Fibroblast of lung (primary cell): Measurements from ENCODE around the gene PAX7. TPM values are rescaled to one million over a fixed set of nuclear protein-coding genes. Genes with fewer than 3 reads are reported as not detected.

Experiments used
- DNase-seq, 2 donors: peaks; one replicate each; pipeline versions ENCODE4 v3.0.0 to v3.0.0-alpha.2; 2010; ENCODE audit warnings: low read depth in 2 of 2
- H2AFZ ChIP-seq: 2 replicates; pipeline ENCODE4 v1.5.1; 2012; ENCODE audit warnings: low read length, control low read depth, inconsistent platforms
- H3K27ac ChIP-seq: 2 replicates; pipeline ENCODE4 v1.5.1; 2011; ENCODE audit warnings: low read length, control low read depth; ENCODE audit not compliant: insufficient read depth
- H3K27me3 ChIP-seq: 2 replicates; pipeline ENCODE4 v1.5.1; 2011; ENCODE audit warnings: mild to moderate bottlenecking, low read length; ENCODE audit not compliant: control insufficient read depth, insufficient read depth
- H3K36me3 ChIP-seq: 2 replicates; pipeline ENCODE4 v1.5.1; 2011; ENCODE audit warnings: low read length; ENCODE audit not compliant: control insufficient read depth, insufficient read depth
- H3K4me1 ChIP-seq: 2 replicates; pipeline ENCODE4 v1.5.1; 2011; ENCODE audit warnings: low read length; ENCODE audit not compliant: control insufficient read depth, insufficient read depth; ENCODE audit errors: extremely low read depth
- H3K4me2 ChIP-seq: 2 replicates; pipeline ENCODE4 v1.5.1; 2011; ENCODE audit warnings: low read length, control low read depth; ENCODE audit not compliant: insufficient read depth; ENCODE audit errors: extremely low read depth
- H3K4me3 ChIP-seq, 4 experiments: fragments of 200-600 bp in 1 of 4; sonication (generic) in 1 of 4; replicated peaks in 1 of 4; 2 replicates each; pipeline ENCODE4 v1.5.1; 2011 to 2016; ENCODE audit warnings: low read length in 4 of 4, low read depth in 3 of 4, mild to moderate bottlenecking in 3 of 4, control low read depth in 2 of 4, inconsistent platforms in 1 of 4, mixed read lengths in 1 of 4; ENCODE audit not compliant: insufficient read depth in 1 of 4; ENCODE audit errors: control extremely low read depth in 1 of 4
- H3K79me2 ChIP-seq: 2 replicates; pipeline ENCODE4 v1.5.1; 2012; ENCODE audit warnings: mild to moderate bottlenecking, low read length, inconsistent platforms; ENCODE audit not compliant: control insufficient read depth, insufficient read depth
- H3K9ac ChIP-seq: 2 replicates; pipeline ENCODE4 v1.5.1; 2011; ENCODE audit warnings: mild to moderate bottlenecking, low read length, control low read depth; ENCODE audit not compliant: insufficient read depth
- H3K9me3 ChIP-seq: 2 replicates; pipeline ENCODE4 v1.5.1; 2012; ENCODE audit warnings: low read depth, low read length; ENCODE audit not compliant: control insufficient read depth, insufficient read depth
- H4K20me1 ChIP-seq: 2 replicates; pipeline ENCODE4 v1.5.1; 2011; ENCODE audit warnings: low read length; ENCODE audit not compliant: control insufficient read depth, insufficient read depth; ENCODE audit errors: extremely low read depth
- CTCF ChIP-seq, 2 donors: IDR thresholded peaks in 1 of 2; conservative IDR thresholded peaks in 1 of 2; 1 replicate in 1 of 2; 2 replicates in 1 of 2; pipeline ENCODE4 v1.5.1; 2011 to 2012; ENCODE audit warnings: low read length in 2 of 2, control low read depth in 1 of 2, inconsistent platforms in 1 of 2, low read depth in 1 of 2, mild to moderate bottlenecking in 1 of 2
- EZH2 ChIP-seq: IDR thresholded peaks from 2 replicates; pipeline ENCODE4 v1.5.1; 2012; ENCODE audit warnings: low read length, control low read depth, mild to moderate bottlenecking; ENCODE audit errors: missing control alignments
- polyA plus RNA-seq, 2 donors: library from polyadenylated mRNA; depleted of rRNA in 1 of 2; stranded (reverse) in 1 of 2; unstranded in 1 of 2; fragments of >200 nt; gene quantifications; 2 replicates each; pipeline ENCODE4 v1.2.1, GENCODE V29; 2011 to 2012; ENCODE audit warnings: missing spikeins in 1 of 2
- total RNA-seq: library from RNA; depleted of rRNA; stranded (reverse); fragments of >200 nt; gene quantifications from 2 replicates; pipeline ENCODE4 v1.2.1, GENCODE V29; 2014

PAX7 gene
- total and polyA plus RNA-seq, 2 donors (not counting 1 experiment from before 2014, with no cell fraction given), result not detected

- Histone ChIP-seq H3K9ac (no peak overlapping the region), H3K27ac (no peak overlapping the region), H3K4me2 (no peak overlapping the region), H4K20me1 (no peaks in the 10 kb centered on the region), H2AFZ (no peak overlapping the region), H3K4me3 (no peak overlapping the region), H3K79me2 (no peaks in the 10 kb centered on the region), H3K4me1 (no peaks in the 10 kb centered on the region), H3K9me3 (no peaks in the 10 kb centered on the region), H3K36me3 (no peaks in the 10 kb centered on the region), H3K27me3 (no peaks in the 10 kb centered on the region)
- TF ChIP-seq EZH2, result no peak
- no peak for TF ChIP-seq CTCF (conservative IDR thresholded peaks at IDR 0.05 in 1 of 2, IDR thresholded peaks at IDR 0.05 in 1 of 2; ENCODE audit: low read depth in 1 of 2, low read length in 2 of 2)
- DNase-seq, result no peak
Observed at GRCh38 chr1:18705811-18706210, 75.2 kb downstream of the PAX7 start.

- H3K36me3 ChIP-seq, result no peaks in the 10 kb centered on the region
- no peak for TF ChIP-seq CTCF (conservative IDR thresholded peaks at IDR 0.05 in 1 of 2, IDR thresholded peaks at IDR 0.05 in 1 of 2; ENCODE audit: low read depth in 1 of 2, low read length in 2 of 2)
- no peak for TF ChIP-seq EZH2
- no peak for DNase-seq
Observed at GRCh38 chr1:18707696-18708257, 77.1 kb downstream of the PAX7 start.

GRCh38 chr1:18710002-18710401, 79.4 kb downstream of the PAX7 start:
- Histone ChIP-seq H3K27ac (no peak overlapping the region), H3K4me3 (no peak overlapping the region), H3K4me2 (no peak overlapping the region), H3K9me3 (no peaks in the 10 kb centered on the region), H3K36me3 (no peaks in the 10 kb centered on the region), H3K9ac (no peak overlapping the region), H3K27me3 (no peaks in the 10 kb centered on the region), H4K20me1 (no peaks in the 10 kb centered on the region), H3K79me2 (no peaks in the 10 kb centered on the region), H2AFZ (no peak overlapping the region), H3K4me1 (no peaks in the 10 kb centered on the region)
- no peak for TF ChIP-seq EZH2
- no peak for TF ChIP-seq CTCF (conservative IDR thresholded peaks at IDR 0.05 in 1 of 2, IDR thresholded peaks at IDR 0.05 in 1 of 2; ENCODE audit: low read depth in 1 of 2, low read length in 2 of 2)
- DNase-seq, result no peak

More at GRCh38 chr1:18707696-18708257, 77.1 kb downstream of the PAX7 start:
- no peak overlapping the region for H3K9ac ChIP-seq
- no peaks in the 10 kb centered on the region for H3K79me2 ChIP-seq
- H3K4me2 ChIP-seq, result no peak overlapping the region
- H3K9me3 ChIP-seq, result no peaks in the 10 kb centered on the region
- no peak overlapping the region for H3K27ac ChIP-seq
- H3K4me1 ChIP-seq, result no peaks in the 10 kb centered on the region
- no peaks in the 10 kb centered on the region for H4K20me1 ChIP-seq
- H3K27me3 ChIP-seq, result no peaks in the 10 kb centered on the region
- no peak overlapping the region for H2AFZ ChIP-seq
- no peak overlapping the region for H3K4me3 ChIP-seq
